GM21526 (cell line): Measurements from ENCODE around the gene TRMT44.

ENCODE experiments used
- ATAC-seq: cut with Tn5 transposase; IDR thresholded peaks from one replicate; pipeline ENCODE4 v1.9.1; 2021; ENCODE audit warnings: moderate library complexity; ENCODE audit not compliant: unreplicated experiment, low FRiP score

The TRMT44 gene

DNA sequence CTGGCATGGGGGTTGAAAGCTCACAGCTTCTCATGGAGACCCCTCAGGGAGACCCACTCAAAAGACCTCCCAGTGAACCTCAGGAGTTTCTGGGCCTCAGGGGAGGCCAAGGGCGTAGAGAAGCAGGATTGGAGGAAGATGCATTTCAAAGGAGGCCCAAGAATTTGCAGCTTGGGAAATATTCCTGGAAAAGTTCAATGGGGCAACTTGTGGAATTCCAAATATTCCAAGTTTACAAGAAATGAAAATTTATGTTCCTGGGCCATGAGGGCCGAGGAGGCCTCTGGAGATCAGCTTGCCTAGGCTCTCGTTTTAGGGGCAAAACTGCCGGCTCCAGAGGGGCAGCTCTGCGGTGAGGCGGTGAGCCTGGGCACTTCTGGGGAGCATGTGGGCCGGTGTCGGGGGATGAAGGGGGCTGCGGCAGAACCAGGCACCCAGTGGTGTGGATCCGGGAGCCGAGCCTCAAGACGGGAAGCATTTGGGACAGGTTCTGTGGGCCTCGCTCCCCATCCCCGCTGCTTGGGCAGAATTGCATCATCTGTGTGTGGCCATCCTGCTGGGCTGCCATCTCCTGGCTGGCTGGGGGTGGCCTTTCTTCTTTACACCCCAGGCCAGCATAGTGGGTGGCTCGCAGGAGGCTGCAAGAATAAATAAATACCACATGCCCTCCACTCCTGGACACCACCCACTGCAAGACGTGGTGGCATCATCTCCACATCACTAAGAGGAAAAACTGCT lies 85.0 kb downstream of the TRMT44 start:
- ATAC-seq: no peak
